CD4-positive, alpha-beta memory T cell (primary cell): ENCODE results near the gene MLF2. TPM values are rescaled to one million over a fixed set of nuclear protein-coding genes. Genes with fewer than 3 reads are reported as not detected.
A peak's percentile ranks its signal among the peaks of the same experiment; 100 is the strongest.
"Not testable (repeated sequence)": the region's sequence is repeated elsewhere in the genome, so short reads cannot be mapped to it uniquely, and the experiment has no call there.

Experiments
- CTCF ChIA-PET: fragments of 350-600 bp; sonication (Branson Sonifier 250); formaldehyde crosslinking; loops from one replicate; lab custom pipeline; 2021; ENCODE audit warnings: inconsistent platforms; ENCODE audit not compliant: partially characterized antibody; lab: Charles Lee
- POLR2A ChIA-PET: fragments of 350-600 bp; sonication (Branson Sonifier 250); formaldehyde crosslinking; loops from one replicate; lab custom pipeline; 2021; ENCODE audit not compliant: partially characterized antibody; lab: Charles Lee
- DNase-seq, 5 donors: peaks; one replicate each; pipeline versions ENCODE4 v3.0.0 to v3.0.0-alpha.2; 2020 to 2022; ENCODE audit warnings: mixed read lengths in 1 of 5
- H3K27ac ChIP-seq: one replicate; pipeline ENCODE4 v1.7.0; 2013; ENCODE audit warnings: low read depth, low read length
- H3K27me3 ChIP-seq: 2 replicates; pipeline ENCODE4 v1.7.0; 2013; ENCODE audit warnings: mild to moderate bottlenecking, low read length, moderate library complexity; ENCODE audit not compliant: insufficient read depth
- H3K36me3 ChIP-seq: 2 replicates; pipeline ENCODE4 v1.7.0; 2013; ENCODE audit warnings: mild to moderate bottlenecking, low read length, moderate library complexity; ENCODE audit not compliant: insufficient read depth
- H3K4me1 ChIP-seq: 2 replicates; pipeline ENCODE4 v1.7.0; 2013; ENCODE audit warnings: mild to moderate bottlenecking, low read length, moderate library complexity; ENCODE audit not compliant: insufficient read depth
- H3K4me3 ChIP-seq, 2 donors: one replicate each; pipeline ENCODE4 v1.7.0; 2013; ENCODE audit warnings: low read length in 2 of 2, mild to moderate bottlenecking in 1 of 2
- H3K9me3 ChIP-seq, 2 donors: one replicate each; pipeline ENCODE4 v1.7.0; 2013; ENCODE audit warnings: low read length in 2 of 2, control low read depth in 1 of 2; ENCODE audit not compliant: control insufficient read depth in 1 of 2
- H3K27ac Mint-ChIP-seq, 7 donors: one replicate each; pipeline ENCODE4 v1.8.0; 2020 to 2021; ENCODE audit warnings: mixed read lengths in 7 of 7, mild to moderate bottlenecking in 6 of 7, inconsistent platforms in 3 of 7, moderate library complexity in 3 of 7
- H3K27me3 Mint-ChIP-seq, 2 donors: one replicate each; pipeline ENCODE4 v1.8.0; 2020 to 2021; ENCODE audit warnings: mixed read lengths in 2 of 2
- H3K36me3 Mint-ChIP-seq, 2 donors: one replicate each; pipeline ENCODE4 v1.8.0; 2020 to 2021; ENCODE audit warnings: mixed read lengths in 2 of 2, inconsistent platforms in 1 of 2, mild to moderate bottlenecking in 1 of 2
- H3K4me1 Mint-ChIP-seq, 4 donors: one replicate each; pipeline ENCODE4 v1.8.0; 2020 to 2021; ENCODE audit warnings: mixed read lengths in 4 of 4, mild to moderate bottlenecking in 1 of 4
- H3K4me3 Mint-ChIP-seq, 8 donors: one replicate each; pipeline ENCODE4 v1.8.0; 2020 to 2021; ENCODE audit warnings: mixed read lengths in 8 of 8, mild to moderate bottlenecking in 7 of 8, moderate library complexity in 6 of 8, inconsistent platforms in 3 of 8
- H3K9me3 Mint-ChIP-seq, 8 donors: one replicate each; pipeline ENCODE4 v1.8.0; 2020 to 2021; ENCODE audit warnings: mixed read lengths in 8 of 8, mild to moderate bottlenecking in 5 of 8, inconsistent platforms in 3 of 8, moderate library complexity in 1 of 8
- intact Hi-C: fragments of 100-400 bp; cut with micrococcal nuclease; formaldehyde crosslinking; loops from one replicate; pipeline ENCODE4 v1.15.1; 2023
- polyA plus RNA-seq, 2 donors: library from polyadenylated mRNA; unstranded; fragments of 300-500 nt; fragmentation: Illumina TruSeq; gene quantifications; one replicate each; pipeline ENCODE4 v1.2.3, GENCODE V29; 2021
- total RNA-seq, 2 experiments: library from RNA; stranded (reverse); gene quantifications; one replicate each; pipeline ENCODE4 v1.2.3, GENCODE V29; 2021

The MLF2 gene
- total and polyA plus RNA-seq, 4 experiments from 2014 or later: 79.8 to 130 (median 95.7) TPM

DNA sequence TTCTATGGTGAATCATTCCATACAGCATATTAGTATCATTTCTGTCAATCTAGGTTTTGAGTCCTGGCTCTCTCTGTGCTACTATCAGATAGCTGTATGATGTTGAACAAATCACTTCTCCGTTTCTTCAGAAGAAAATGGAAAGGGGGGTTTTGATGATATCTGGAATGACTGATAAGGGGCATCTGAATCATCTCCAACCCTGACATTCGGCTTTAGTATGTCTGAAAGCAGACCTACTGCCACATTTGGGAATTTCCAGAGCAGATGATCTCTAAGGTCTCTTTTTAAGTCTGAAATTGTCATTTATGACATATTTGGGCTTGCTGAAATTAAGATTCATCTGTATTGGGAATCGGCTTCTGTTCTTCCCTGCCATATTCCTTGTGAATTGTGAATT, 10.1 kb downstream of the MLF2 start:
- peaks cover 13% of the 10 kb centered on the region for H3K4me1 ChIP-seq
- POLR2A ChIA-PET: interaction anchor here (1.1 to 1.4 kb wide), 3 partner anchors 11 to 86 kb away, joined by 3 read pairs; partner anchors contain the start of genes CD4, MLF2 and P3H3
- Mint-ChIP-seq H3K4me1 (peaks cover 8 to 15% (median 13%) of the 10 kb centered on the region in 4 donors), H3K27me3 (no peaks in the 10 kb centered on the region), H3K9me3 (peaks cover 0 to 10% (median 2%) of the 10 kb centered on the region in 8 donors), H3K36me3 (peaks cover 9 to 14% of the 10 kb centered on the region in 2 donors), H3K27ac (no peak overlapping the region), H3K4me3 (no peak overlapping the region)
- no peak overlapping the region for H3K4me3 ChIP-seq
- CTCF ChIA-PET: interaction anchor here (1.0 kb wide), 1 partner anchor 10 kb away, joined by 5 read pairs; the partner anchor contains the start of gene MLF2
- H3K9me3 ChIP-seq: no peaks in the 10 kb centered on the region
- DNase-seq: no peak
- no peaks in the 10 kb centered on the region for H3K27me3 ChIP-seq
- intact Hi-C loops: no loop called here
- H3K36me3 ChIP-seq: peaks cover 11% of the 10 kb centered on the region
- no peak overlapping the region for H3K27ac ChIP-seq

DNA sequence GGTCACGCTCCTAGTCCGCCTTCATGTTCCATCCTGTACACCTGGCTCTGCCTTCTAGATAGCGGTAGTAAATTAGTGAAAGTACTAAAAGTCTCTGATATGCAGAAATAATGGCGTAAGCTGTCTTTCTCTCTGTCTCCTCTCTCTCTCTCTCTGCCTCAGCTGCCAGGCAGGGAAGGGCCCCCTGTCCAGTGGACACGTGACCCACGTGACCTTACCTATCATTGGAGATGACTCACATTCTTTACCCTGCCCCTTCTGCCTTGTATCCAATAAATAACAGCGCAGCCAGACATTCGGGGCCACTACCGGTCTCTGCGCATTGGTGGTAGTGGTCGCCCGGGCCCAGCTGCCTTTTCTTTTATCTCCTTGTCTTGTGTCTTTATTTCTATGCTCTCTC, 10.9 kb downstream of the MLF2 start:
- CTCF ChIA-PET: interaction anchor here (1.0 kb wide), 1 partner anchor 11 kb away, joined by 5 read pairs; the partner anchor contains the start of gene MLF2
- intact Hi-C loops, H3K36me3 Mint-ChIP-seq, H3K27me3 ChIP-seq, H3K27me3 Mint-ChIP-seq, H3K9me3 Mint-ChIP-seq, DNase-seq, H3K4me3 Mint-ChIP-seq, H3K27ac ChIP-seq, H3K27ac Mint-ChIP-seq, H3K9me3 ChIP-seq, H3K36me3 ChIP-seq, H3K4me3 ChIP-seq: not testable (repeated sequence)
- peaks cover 7 to 15% (median 13%) of the 10 kb centered on the region in 4 donors for H3K4me1 Mint-ChIP-seq
- POLR2A ChIA-PET: interaction anchor here (1.2 to 1.4 kb wide), 2 partner anchors 47 to 86 kb away, joined by 3 read pairs; partner anchors contain the start of genes CD4 and P3H3
- H3K4me1 ChIP-seq: peaks cover 13% of the 10 kb centered on the region

DNA sequence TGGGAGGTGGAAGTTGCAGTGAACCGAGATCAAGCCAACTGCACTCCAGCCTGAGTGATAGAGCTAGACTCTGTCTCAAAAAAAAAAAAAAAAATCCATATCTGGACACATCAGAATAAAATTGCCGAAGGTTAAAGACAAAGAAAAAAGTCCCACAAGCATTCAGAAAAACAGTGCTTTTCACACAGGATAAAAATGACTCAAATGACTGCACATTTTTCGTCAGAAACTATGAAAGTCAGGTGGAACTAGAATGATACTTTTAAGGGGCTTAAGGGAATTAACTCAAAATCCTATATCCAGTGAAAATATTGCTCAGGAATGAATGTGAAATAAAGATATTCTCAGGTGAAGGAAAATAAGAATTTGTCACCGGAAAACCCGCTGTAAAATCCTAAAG, 16.2 kb downstream of the MLF2 start:
- no peaks in the 10 kb centered on the region for H3K9me3 Mint-ChIP-seq
- intact Hi-C loops: no loop called here
- POLR2A ChIA-PET: no interaction called here
- H3K36me3 Mint-ChIP-seq: peaks cover 15 to 22% of the 10 kb centered on the region in 2 donors
- no peak for DNase-seq
- H3K4me3 ChIP-seq: no peak overlapping the region
- H3K36me3 ChIP-seq: peaks cover 6% of the 10 kb centered on the region
- H3K4me3 Mint-ChIP-seq: no peak overlapping the region
- no peaks in the 10 kb centered on the region for H3K4me1 Mint-ChIP-seq
- no peaks in the 10 kb centered on the region for H3K4me1 ChIP-seq
- no peaks in the 10 kb centered on the region for H3K9me3 ChIP-seq
- H3K27me3 Mint-ChIP-seq: no peaks in the 10 kb centered on the region
- no peak overlapping the region for H3K27ac ChIP-seq
- CTCF ChIA-PET: interaction anchor here (0.6 to 1.5 kb wide), 3 partner anchors 88 to 524 kb away, joined by 3 to 5 read pairs (median 4); no protein-coding TSS in a partner anchor
- no peaks in the 10 kb centered on the region for H3K27me3 ChIP-seq
- no peak overlapping the region for H3K27ac Mint-ChIP-seq

- no peaks in the 10 kb centered on the region for H3K4me1 ChIP-seq
- H3K4me3 ChIP-seq: no peak overlapping the region
- CTCF ChIA-PET: interaction anchor here (0.8 to 2.4 kb wide), 5 partner anchors 9 to 186 kb away, joined by 3 to 10 read pairs (median 4); no protein-coding TSS in a partner anchor
- H3K36me3 ChIP-seq: peaks cover 15% of the 10 kb centered on the region
- H3K9me3 ChIP-seq: no peaks in the 10 kb centered on the region
- no peaks in the 10 kb centered on the region for H3K9me3 Mint-ChIP-seq
- H3K27me3 ChIP-seq: no peaks in the 10 kb centered on the region
- DNase-seq: peak in 4 of 5 donors; percentile 19 to 32 (median 26)
- POLR2A ChIA-PET: interaction anchor here (1.2 to 2.1 kb wide), 2 partner anchors 12 to 47 kb away, joined by 3 to 8 read pairs; partner anchors contain the start of gene COPS7A
- H3K4me1 Mint-ChIP-seq: no peaks in the 10 kb centered on the region
- H3K36me3 Mint-ChIP-seq: peaks cover 24 to 30% of the 10 kb centered on the region in 2 donors
- intact Hi-C loops: loop anchor here (1.0 kb wide), 2 partner anchors 44 to 90 kb away; no protein-coding TSS in a partner anchor
- no peak overlapping the region for H3K4me3 Mint-ChIP-seq
- H3K27ac Mint-ChIP-seq: peak overlapping the region in 1 of 7 donors; percentile 16
- no peaks in the 10 kb centered on the region for H3K27me3 Mint-ChIP-seq
- H3K27ac ChIP-seq: no peak overlapping the region
Measured at GRCh38 chr12:6735448-6736191, 17.3 kb downstream of the MLF2 start.

DNA sequence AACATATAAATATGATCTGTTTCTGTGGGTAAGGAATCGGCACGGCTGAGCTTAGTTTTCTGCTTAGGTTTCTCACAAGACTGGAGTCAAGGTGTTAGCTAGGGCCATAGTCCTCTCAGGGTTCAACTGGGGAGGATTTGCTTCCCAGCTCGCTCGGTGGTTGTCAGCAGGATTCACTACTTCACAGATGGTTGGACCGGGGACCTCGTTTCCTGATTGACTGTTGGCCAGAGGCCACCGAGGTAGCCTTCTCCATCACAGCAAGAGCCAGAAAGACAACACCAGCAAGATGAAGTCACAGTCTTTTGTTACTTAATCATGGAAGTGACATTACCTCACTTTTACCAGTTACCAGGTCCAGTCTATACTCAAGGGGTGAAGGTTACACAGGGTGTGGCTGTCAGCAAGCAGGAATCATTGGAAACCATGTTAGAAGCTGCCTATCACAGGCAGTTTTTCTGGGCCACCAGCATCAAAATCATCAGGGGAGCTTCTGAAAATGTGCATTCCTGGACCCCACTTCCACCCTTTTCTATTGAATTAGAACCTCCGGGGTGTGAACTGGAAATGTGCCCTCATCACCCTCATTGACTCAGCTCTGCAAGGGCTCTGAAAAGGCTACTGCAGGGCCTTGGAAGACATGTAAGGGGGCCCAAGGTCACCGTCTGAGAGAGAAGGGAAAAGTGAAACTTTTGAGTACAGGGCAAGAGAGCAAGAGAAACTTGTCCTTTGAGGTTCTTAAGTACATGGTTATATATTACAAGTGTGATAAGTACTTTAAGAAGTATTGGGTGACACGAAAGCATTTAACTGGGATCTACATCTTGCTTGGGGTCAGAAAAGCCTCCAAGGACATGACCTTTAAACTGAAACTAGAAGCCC, 18.2 kb downstream of the MLF2 start:
- H3K27ac Mint-ChIP-seq: peak overlapping the region in 3 of 7 donors; percentile 29 to 68 (median 32)
- Histone ChIP-seq H3K27ac (no peak overlapping the region), H3K9me3 (no peaks in the 10 kb centered on the region), H3K27me3 (no peaks in the 10 kb centered on the region), H3K36me3 (peaks cover 23% of the 10 kb centered on the region), H3K4me1 (no peaks in the 10 kb centered on the region), H3K4me3 (no peak overlapping the region)
- DNase-seq: no peak
- CTCF ChIA-PET: interaction anchor here (0.8 to 2.7 kb wide), 7 partner anchors 8 to 185 kb away, joined by 3 to 10 read pairs (median 4); partner anchors contain the start of gene PTMS
- H3K4me1 Mint-ChIP-seq: no peaks in the 10 kb centered on the region
- H3K36me3 Mint-ChIP-seq: peaks cover 29 to 36% of the 10 kb centered on the region in 2 donors
- H3K27me3 Mint-ChIP-seq: no peaks in the 10 kb centered on the region
- POLR2A ChIA-PET: interaction anchor here (0.7 to 2.1 kb wide), 3 partner anchors 11 to 265 kb away, joined by 3 to 8 read pairs (median 3); partner anchors contain the start of gene COPS7A
- no peaks in the 10 kb centered on the region for H3K9me3 Mint-ChIP-seq
- intact Hi-C loops: loop anchor here (1.0 kb wide), 2 partner anchors 45 to 91 kb away; no protein-coding TSS in a partner anchor
- no peak overlapping the region for H3K4me3 Mint-ChIP-seq

- ChIA-PET CTCF (no interaction called here), POLR2A (interaction anchor here (0.6 kb wide), 2 partner anchors 40 to 135 kb away, joined by 4 read pairs; no protein-coding TSS in a partner anchor)
- Mint-ChIP-seq H3K4me1 (peaks cover 7 to 13% (median 8%) of the 10 kb centered on the region in 4 donors), H3K4me3 (no peak overlapping the region), H3K27ac (no peak overlapping the region), H3K27me3 (no peaks in the 10 kb centered on the region), H3K36me3 (peaks cover 53 to 58% of the 10 kb centered on the region in 2 donors), H3K9me3 (no peaks in the 10 kb centered on the region)
- no peak for DNase-seq
- intact Hi-C loops: no loop called here
- Histone ChIP-seq H3K27ac (no peak overlapping the region), H3K27me3 (no peaks in the 10 kb centered on the region), H3K9me3 (no peaks in the 10 kb centered on the region), H3K4me3 (no peak overlapping the region), H3K4me1 (peaks cover 7% of the 10 kb centered on the region), H3K36me3 (peaks cover 44% of the 10 kb centered on the region)
Measured at GRCh38 chr12:6730169-6730568, 22.8 kb downstream of the MLF2 start.
